Spleen (tissue), 11 donors: ENCODE data around the gene TRIM41. TPM values are rescaled to one million over a fixed set of nuclear protein-coding genes. Genes with fewer than 3 reads are reported as not detected.

Experiments
- DNase-seq: peaks from one replicate; pipeline ENCODE4 v3.0.0-alpha.2; 2020
- H3K27ac ChIP-seq, 8 donors: fragments of 200-600 bp; sonication (generic) in 7 of 8; 1 replicate in 4 of 8; 2 replicates in 4 of 8; pipeline versions ENCODE4 v1.5.0 to v1.8.0; 2016 to 2021; ENCODE audit warnings: inconsistent platforms in 4 of 8, mild to moderate bottlenecking in 4 of 8, moderate library complexity in 1 of 8
- H3K27me3 ChIP-seq, 7 donors: fragments of 200-600 bp; sonication (generic) in 6 of 7; replicated peaks in 1 of 7; 1 replicate in 4 of 7; 2 replicates in 3 of 7; pipeline versions ENCODE4 v1.5.0 to v1.8.0; 2016 to 2021; ENCODE audit warnings: inconsistent platforms in 3 of 7, mild to moderate bottlenecking in 1 of 7
- H3K36me3 ChIP-seq, 6 donors: fragments of 200-600 bp; sonication (generic) in 5 of 6; 1 replicate in 4 of 6; 2 replicates in 2 of 6; pipeline versions ENCODE4 v1.5.0 to v1.8.0; 2016 to 2021; ENCODE audit warnings: inconsistent platforms in 2 of 6
- H3K4me1 ChIP-seq, 6 donors: fragments of 200-600 bp; sonication (generic) in 5 of 6; 1 replicate in 3 of 6; 2 replicates in 3 of 6; pipeline versions ENCODE4 v1.5.0 to v1.8.0; 2016 to 2021; ENCODE audit warnings: inconsistent platforms in 3 of 6
- H3K4me3 ChIP-seq, 8 donors: fragments of 200-600 bp; sonication (generic) in 7 of 8; 1 replicate in 4 of 8; 2 replicates in 4 of 8; pipeline versions ENCODE4 v1.5.0 to v1.8.0; 2016 to 2021; ENCODE audit warnings: inconsistent platforms in 4 of 8, mild to moderate bottlenecking in 4 of 8, moderate library complexity in 2 of 8
- H3K9me3 ChIP-seq, 8 donors: fragments of 200-600 bp; sonication (generic) in 7 of 8; 1 replicate in 4 of 8; 2 replicates in 4 of 8; pipeline versions ENCODE4 v1.5.0 to v1.8.0; 2016 to 2021; ENCODE audit warnings: inconsistent platforms in 4 of 8
- POLR2A ChIP-seq, 3 donors: fragments of 450-650 bp; IDR thresholded peaks; one replicate each; pipeline ENCODE4 v1.5.1; 2017; ENCODE audit warnings: antibody characterized with exemption in 3 of 3, mild to moderate bottlenecking in 1 of 3
- POLR2AphosphoS5 ChIP-seq, 3 donors: sonication (generic); formaldehyde crosslinking; IDR thresholded peaks; one replicate each; pipeline ENCODE4 v1.5.1; 2017; ENCODE audit warnings: antibody characterized with exemption in 3 of 3
- WGBS, 5 donors: extraction: QIAGEN DNeasy Blood & Tissue Kit in 3 of 5; methylation state at CpG; one replicate each; pipeline versions ENCODE4 v1.1.5 to v1.1.7; 2013 to 2018; 5-methylcytosine and 5-hydroxymethylcytosine counted together
- intact Hi-C: fragments of 100-400 bp; cut with DNase I; formaldehyde crosslinking; loops from one replicate; pipeline ENCODE4 v1.15.0; 2023; ENCODE audit warnings: low total_unique reads
- polyA plus RNA-seq, 3 donors: library from polyadenylated mRNA; stranded (reverse); fragments of 200-250 nt; gene quantifications; one replicate each; pipeline ENCODE4 v1.2.1, GENCODE V29; 2013
- total RNA-seq, 7 donors: library from RNA; depleted of rRNA in 3 of 7; stranded (reverse); fragments of >200 nt in 3 of 7; fragmentation: NEBNext Ultra II Directional in 4 of 7; extraction: Animal tissue kit (Norgen Biotek cat#: 25700) in 4 of 7; gene quantifications; one replicate each; pipeline versions ENCODE4 v1.1.0 to v1.2.1, GENCODE V29; 2016 to 2021
- TF ChIP-seq, protein P1 (sequence below), 11 experiments: fragments of 200-600 bp in 7 of 11; fragments of 450-650 bp in 4 of 11; sonication (generic) in 4 of 11; IDR thresholded peaks in 8 of 11; conservative IDR thresholded peaks in 3 of 11; 1 replicate in 7 of 11; 2 replicates in 4 of 11; pipeline versions ENCODE4 v1.4.0 to v1.8.0; 2016 to 2021; ENCODE audit warnings: antibody characterized with exemption in 11 of 11, inconsistent platforms in 4 of 11, mild to moderate bottlenecking in 1 of 11
- donor health status: healthy with polysubstance abuse.
- donor health status: DM: no; HTN: no; CAD: no; lungs with moderate emphysema.
- donor health status: DM: no; HTN: no; CAD: no.
- donor health status: Bipolar disorder and iron deficiency.
- donor health status: healthy.
- donor health status: DM: no; HTN: no; CAD: no.
- donor health status: DM: yes; HTN: yes; CAD: no.

TRIM41 gene
- total and polyA plus RNA-seq, 10 donors, result 12.5 to 34.1 (median 24.6) TPM

DNA sequence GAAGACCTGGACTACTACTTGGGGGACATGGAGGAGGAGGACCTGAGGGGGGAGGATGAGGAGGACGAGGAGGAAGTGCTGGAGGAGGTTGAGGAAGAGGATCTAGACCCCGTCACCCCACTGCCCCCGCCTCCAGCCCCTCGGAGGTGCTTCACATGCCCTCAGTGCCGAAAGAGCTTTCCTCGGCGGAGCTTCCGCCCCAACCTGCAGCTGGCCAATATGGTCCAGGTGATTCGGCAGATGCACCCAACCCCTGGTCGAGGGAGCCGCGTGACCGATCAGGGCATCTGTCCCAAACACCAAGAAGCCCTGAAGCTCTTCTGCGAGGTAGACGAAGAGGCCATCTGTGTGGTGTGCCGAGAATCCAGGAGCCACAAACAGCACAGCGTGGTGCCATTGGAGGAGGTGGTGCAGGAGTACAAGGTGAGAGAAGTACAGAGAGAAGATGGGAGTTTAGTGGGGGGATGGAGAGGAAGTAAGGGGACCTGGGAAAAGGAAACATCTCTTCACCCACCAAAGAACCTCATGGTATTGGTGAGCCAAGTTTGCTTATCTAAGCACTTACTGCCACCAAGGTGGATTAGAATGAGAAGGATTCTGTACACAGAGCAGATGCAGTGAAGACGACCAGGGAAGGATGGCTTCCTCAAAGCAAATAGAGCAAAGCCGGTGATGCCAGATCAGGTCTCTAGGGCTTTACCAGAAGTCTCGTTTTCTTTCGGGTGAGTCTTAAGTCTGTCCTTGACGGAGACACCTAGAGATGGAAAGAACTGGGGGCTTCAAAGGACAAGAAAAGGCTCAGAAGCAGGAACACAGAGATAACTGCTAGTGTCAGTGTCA, 1.5 kb downstream of the TRIM41 start:
- WGBS, 5 donors, result 46 to 63% (median 58%) methylated on average over 20 to 22 of the region's 22 CpGs
- TF ChIP-seq POLR2AphosphoS5 (IDR thresholded peaks at IDR 0.05), result peak in 2 of 3 donors; percentile 43
- TF ChIP-seq, protein P1, sequence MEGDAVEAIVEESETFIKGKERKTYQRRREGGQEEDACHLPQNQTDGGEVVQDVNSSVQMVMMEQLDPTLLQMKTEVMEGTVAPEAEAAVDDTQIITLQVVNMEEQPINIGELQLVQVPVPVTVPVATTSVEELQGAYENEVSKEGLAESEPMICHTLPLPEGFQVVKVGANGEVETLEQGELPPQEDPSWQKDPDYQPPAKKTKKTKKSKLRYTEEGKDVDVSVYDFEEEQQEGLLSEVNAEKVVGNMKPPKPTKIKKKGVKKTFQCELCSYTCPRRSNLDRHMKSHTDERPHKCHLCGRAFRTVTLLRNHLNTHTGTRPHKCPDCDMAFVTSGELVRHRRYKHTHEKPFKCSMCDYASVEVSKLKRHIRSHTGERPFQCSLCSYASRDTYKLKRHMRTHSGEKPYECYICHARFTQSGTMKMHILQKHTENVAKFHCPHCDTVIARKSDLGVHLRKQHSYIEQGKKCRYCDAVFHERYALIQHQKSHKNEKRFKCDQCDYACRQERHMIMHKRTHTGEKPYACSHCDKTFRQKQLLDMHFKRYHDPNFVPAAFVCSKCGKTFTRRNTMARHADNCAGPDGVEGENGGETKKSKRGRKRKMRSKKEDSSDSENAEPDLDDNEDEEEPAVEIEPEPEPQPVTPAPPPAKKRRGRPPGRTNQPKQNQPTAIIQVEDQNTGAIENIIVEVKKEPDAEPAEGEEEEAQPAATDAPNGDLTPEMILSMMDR (IDR thresholded peaks at IDR 0.05 in 8 of 11, conservative IDR thresholded peaks at IDR 0.05 in 3 of 11), result no peak
- Histone ChIP-seq H3K4me1 (peaks cover 6 to 83% (median 40%) of the 10 kb centered on the region in 6 donors), H3K36me3 (peaks cover 0 to 26% (median 12%) of the 10 kb centered on the region in 6 donors), H3K27ac (peak overlapping the region; percentile 92 to 99 (median 97)), H3K27me3 (no peaks in the 10 kb centered on the region), H3K9me3 (no peaks in the 10 kb centered on the region), H3K4me3 (peak overlapping the region; percentile 64 to 96 (median 70))
- intact Hi-C loops, result no loop called here
- peak; percentile 91 for DNase-seq

DNA sequence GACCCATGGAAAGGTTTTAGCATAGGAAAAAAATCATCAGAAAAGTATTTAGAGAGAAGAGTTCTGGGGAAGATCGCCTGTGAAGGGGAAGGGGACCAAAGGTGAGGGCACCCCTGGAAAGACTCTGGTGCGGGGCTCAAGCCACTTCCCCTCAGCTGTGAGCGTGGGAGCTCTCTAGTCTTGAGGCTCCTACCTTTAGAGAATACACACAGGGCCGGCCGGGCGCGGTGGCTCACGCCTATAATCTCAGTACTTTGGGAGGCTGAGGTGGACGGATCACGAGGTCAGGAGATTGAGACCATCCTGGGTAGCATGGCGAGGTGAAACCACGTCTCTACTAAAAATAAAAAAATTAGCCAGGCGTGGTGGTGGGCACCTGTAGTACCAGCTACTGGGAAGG, 6.9 kb downstream of the TRIM41 start:
- no peak for DNase-seq
- WGBS, 5 donors, result 82 to 93% (median 87%) methylated on average over 13 of the region's 13 CpGs
- H3K27ac ChIP-seq, result no peak overlapping the region
- no peaks in the 10 kb centered on the region for H3K27me3 ChIP-seq
- intact Hi-C loops, result no loop called here
- TF ChIP-seq, protein P1 (IDR thresholded peaks at IDR 0.05 in 8 of 11, conservative IDR thresholded peaks at IDR 0.05 in 3 of 11), result no peak
- no peak for TF ChIP-seq POLR2AphosphoS5 (IDR thresholded peaks at IDR 0.05)
- no peak for TF ChIP-seq POLR2A (IDR thresholded peaks at IDR 0.05)
- H3K36me3 ChIP-seq, result peaks cover 0 to 80% (median 56%) of the 10 kb centered on the region in 6 donors
- H3K9me3 ChIP-seq, result no peaks in the 10 kb centered on the region
- H3K4me3 ChIP-seq, result no peak overlapping the region
- peaks cover 0 to 47% (median 14%) of the 10 kb centered on the region in 6 donors for H3K4me1 ChIP-seq

DNA sequence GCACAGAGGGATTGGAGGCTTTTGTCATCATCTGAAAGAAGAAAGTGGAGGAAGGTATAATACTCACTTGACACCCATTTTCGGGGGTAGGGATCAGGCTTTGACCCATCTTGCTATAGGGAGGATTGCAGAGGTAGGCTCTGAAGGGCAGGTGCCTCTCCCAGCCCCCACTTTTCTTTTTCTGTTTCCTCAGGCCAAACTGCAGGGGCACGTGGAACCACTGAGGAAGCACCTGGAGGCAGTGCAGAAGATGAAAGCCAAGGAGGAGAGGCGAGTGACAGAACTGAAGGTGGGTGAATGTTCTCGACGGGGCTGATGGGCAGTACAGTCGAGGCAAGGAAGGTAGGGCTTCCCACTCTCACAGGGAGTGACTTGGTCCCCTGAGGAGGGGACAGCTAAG, 7.5 kb downstream of the TRIM41 start:
- no peak overlapping the region for H3K27ac ChIP-seq
- H3K9me3 ChIP-seq, result no peaks in the 10 kb centered on the region
- 62 to 77% (median 69%) methylated on average over 6 of the region's 6 CpGs for WGBS, 5 donors
- peaks cover 0 to 85% (median 61%) of the 10 kb centered on the region in 6 donors for H3K36me3 ChIP-seq
- H3K27me3 ChIP-seq, result no peaks in the 10 kb centered on the region
- intact Hi-C loops, result no loop called here
- no peak overlapping the region for H3K4me3 ChIP-seq
- TF ChIP-seq POLR2AphosphoS5 (IDR thresholded peaks at IDR 0.05), result no peak
- TF ChIP-seq POLR2A (IDR thresholded peaks at IDR 0.05), result no peak
- TF ChIP-seq, protein P1 (IDR thresholded peaks at IDR 0.05 in 8 of 11, conservative IDR thresholded peaks at IDR 0.05 in 3 of 11), result no peak
- DNase-seq, result no peak
- H3K4me1 ChIP-seq, result peaks cover 0 to 42% (median 9%) of the 10 kb centered on the region in 6 donors

DNA sequence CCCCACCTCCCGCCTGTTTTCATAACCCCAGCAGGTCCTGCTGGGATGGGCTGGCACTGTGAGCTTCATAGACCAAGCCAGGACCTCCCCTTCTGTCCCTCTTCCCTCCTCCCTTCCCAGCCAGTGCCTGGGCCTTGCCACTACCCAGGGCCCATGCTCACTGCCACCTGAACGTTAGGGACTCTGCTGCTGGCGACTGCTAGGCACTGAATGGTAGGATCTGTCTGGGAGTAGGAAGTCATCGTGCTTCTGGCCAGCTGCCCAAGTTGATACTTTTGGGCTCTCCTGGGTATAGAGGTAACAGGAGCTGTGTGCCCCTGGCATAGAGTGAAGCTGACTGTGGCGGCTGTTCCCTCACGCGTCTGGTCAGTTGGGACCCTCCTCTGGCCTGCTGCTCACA, 8.4 kb downstream of the TRIM41 start:
- TF ChIP-seq POLR2AphosphoS5 (IDR thresholded peaks at IDR 0.05), result no peak
- TF ChIP-seq POLR2A (IDR thresholded peaks at IDR 0.05), result no peak
- TF ChIP-seq, protein P1 (IDR thresholded peaks at IDR 0.05 in 8 of 11, conservative IDR thresholded peaks at IDR 0.05 in 3 of 11), result no peak
- WGBS, 5 donors, result 91 to 93% (median 92%) methylated on average over 6 to 7 of the region's 7 CpGs
- intact Hi-C loops, result no loop called here
- Histone ChIP-seq H3K4me3 (no peak overlapping the region), H3K4me1 (peaks cover 0 to 33% (median under 1%) of the 10 kb centered on the region in 6 donors), H3K36me3 (peaks cover 0 to 92% (median 70%) of the 10 kb centered on the region in 6 donors), H3K9me3 (no peaks in the 10 kb centered on the region), H3K27me3 (no peaks in the 10 kb centered on the region), H3K27ac (no peak overlapping the region)
- DNase-seq, result no peak
